Mesenchymal stem cell (in vitro differentiated cells and primary cell): ENCODE measurements around the gene NFRKB.

Experiments
- DNase-seq: peaks from one replicate; pipeline ENCODE4 v3.0.0-alpha.2; 2013
- H2AFZ ChIP-seq: one replicate; pipeline ENCODE4 v1.6.1; 2013; ENCODE audit warnings: low read depth, mild to moderate bottlenecking, control low read depth, inconsistent platforms, low read length, moderate library complexity
- H2AK5ac ChIP-seq: 2 replicates; pipeline ENCODE4 v1.6.1; 2013; ENCODE audit warnings: low read length, moderate library complexity, mild to moderate bottlenecking, inconsistent platforms; ENCODE audit not compliant: severe bottlenecking
- H2BK120ac ChIP-seq: one replicate; pipeline ENCODE4 v1.6.1; 2013; ENCODE audit warnings: low read depth, mild to moderate bottlenecking, inconsistent platforms, low read length, moderate library complexity
- H2BK12ac ChIP-seq, 2 experiments: one replicate each; pipeline ENCODE4 v1.6.1; 2013; ENCODE audit warnings: inconsistent platforms in 2 of 2, low read length in 2 of 2, mild to moderate bottlenecking in 2 of 2, moderate library complexity in 2 of 2, control low read depth in 1 of 2
- H2BK15ac ChIP-seq: one replicate; pipeline ENCODE4 v1.6.1; 2013; ENCODE audit warnings: mild to moderate bottlenecking, low read depth, inconsistent platforms; ENCODE audit not compliant: poor library complexity, severe bottlenecking
- H2BK5ac ChIP-seq: 2 replicates; pipeline ENCODE4 v1.6.1; 2013; ENCODE audit warnings: low read depth, mild to moderate bottlenecking, low read length, control low read depth, inconsistent platforms; ENCODE audit not compliant: poor library complexity, severe bottlenecking
- H3K14ac ChIP-seq, 2 experiments: one replicate each; pipeline ENCODE4 v1.6.1; 2013; ENCODE audit warnings: inconsistent platforms in 2 of 2, low read length in 2 of 2, control low read depth in 1 of 2, mild to moderate bottlenecking in 1 of 2, moderate library complexity in 1 of 2
- H3K18ac ChIP-seq, 2 experiments: one replicate each; pipeline ENCODE4 v1.6.1; 2013; ENCODE audit warnings: inconsistent platforms in 2 of 2, low read length in 2 of 2, control low read depth in 1 of 2, low read depth in 1 of 2, mild to moderate bottlenecking in 1 of 2
- H3K23ac ChIP-seq, 2 experiments: one replicate each; pipeline ENCODE4 v1.6.1; 2013; ENCODE audit warnings: inconsistent platforms in 2 of 2, low read length in 2 of 2, mild to moderate bottlenecking in 2 of 2, moderate library complexity in 2 of 2, control low read depth in 1 of 2
- H3K27ac ChIP-seq: 2 replicates; pipeline ENCODE4 v1.5.1; 2013; ENCODE audit warnings: mild to moderate bottlenecking, moderate library complexity, low read length, control low read depth, inconsistent platforms; ENCODE audit not compliant: poor library complexity, severe bottlenecking
- H3K27me3 ChIP-seq, 2 experiments: 2 replicates each; pipeline versions ENCODE4 v1.6.1 to v1.7.0; 2013; ENCODE audit warnings: low read length in 2 of 2, mild to moderate bottlenecking in 2 of 2, moderate library complexity in 2 of 2, control low read depth in 1 of 2, inconsistent platforms in 1 of 2; ENCODE audit not compliant: control insufficient read depth in 1 of 2, insufficient read depth in 1 of 2
- H3K36me3 ChIP-seq, 2 experiments: 2 replicates each; pipeline versions ENCODE4 v1.6.1 to v1.7.0; 2013; ENCODE audit warnings: low read length in 2 of 2, control low read depth in 1 of 2, inconsistent platforms in 1 of 2, low read depth in 1 of 2, mild to moderate bottlenecking in 1 of 2; ENCODE audit not compliant: insufficient read depth in 2 of 2, control insufficient read depth in 1 of 2
- H3K4ac ChIP-seq, 2 experiments: one replicate each; pipeline ENCODE4 v1.6.1; 2013; ENCODE audit warnings: inconsistent platforms in 2 of 2, low read length in 2 of 2, mild to moderate bottlenecking in 2 of 2, moderate library complexity in 2 of 2, control low read depth in 1 of 2, low read depth in 1 of 2
- H3K4me1 ChIP-seq: 2 replicates; pipeline ENCODE4 v1.6.1; 2013; ENCODE audit warnings: low read depth, low read length, control low read depth; ENCODE audit not compliant: control insufficient read depth, insufficient read depth
- H3K4me2 ChIP-seq: 2 replicates; pipeline ENCODE4 v1.6.1; 2013; ENCODE audit warnings: low read length, mild to moderate bottlenecking, inconsistent platforms; ENCODE audit not compliant: poor library complexity, severe bottlenecking
- H3K4me3 ChIP-seq, 2 experiments: 2 replicates each; pipeline versions ENCODE4 v1.5.1 to v1.7.0; 2013; ENCODE audit warnings: low read length in 2 of 2, mild to moderate bottlenecking in 2 of 2, control low read depth in 1 of 2, low read depth in 1 of 2; ENCODE audit not compliant: insufficient read depth in 1 of 2
- H3K79me1 ChIP-seq: replicated peaks from 2 replicates; pipeline ENCODE4 v1.6.1; 2013; ENCODE audit warnings: mild to moderate bottlenecking, control low read depth, low read length, inconsistent platforms; ENCODE audit not compliant: poor library complexity, severe bottlenecking
- H3K9ac ChIP-seq: 2 replicates; pipeline ENCODE4 v1.7.0; 2013; ENCODE audit warnings: mild to moderate bottlenecking, low read length, moderate library complexity
- H3K9me3 ChIP-seq: 2 replicates; pipeline ENCODE4 v1.7.0; 2013; ENCODE audit warnings: mild to moderate bottlenecking, low read length; ENCODE audit not compliant: control insufficient read depth
- H4K8ac ChIP-seq: one replicate; pipeline ENCODE4 v1.6.1; 2013; ENCODE audit warnings: inconsistent platforms, mild to moderate bottlenecking, low read length, moderate library complexity
- H4K91ac ChIP-seq: one replicate; pipeline ENCODE4 v1.6.1; 2013; ENCODE audit warnings: mild to moderate bottlenecking, low read length, inconsistent platforms
- WGBS: methylation state at CpG from one replicate; pipeline ENCODE4 v1.1.7; 2013; ENCODE audit warnings: mixed read lengths; 5-methylcytosine and 5-hydroxymethylcytosine counted together

The NFRKB gene

GRCh38 chr11:129861702-129862522 lies 33.5 kb downstream of the NFRKB start:
- Histone ChIP-seq H2BK5ac (peak overlapping the region; percentile 39), H3K27ac (peak overlapping the region; percentile 88), H2AFZ (no peak overlapping the region), H3K4me2 (no peak overlapping the region), H3K23ac (no peak overlapping the region), H3K18ac (peak overlapping the region in 1 of 2 experiments; percentile 83), H3K79me1 (peaks cover 2% of the 10 kb centered on the region), H4K91ac (peak overlapping the region; percentile 84), H3K4me1 (peaks cover 8% of the 10 kb centered on the region), H2BK120ac (no peak overlapping the region), H3K27me3 (no peaks in the 10 kb centered on the region), H3K4ac (peak overlapping the region in 1 of 2 experiments; percentile 80), H4K8ac (peak overlapping the region; percentile 51), H2AK5ac (peak overlapping the region; percentile 94), H2BK12ac (peak overlapping the region in 1 of 2 experiments; percentile 84), H3K36me3 (peaks cover 39 to 64% of the 10 kb centered on the region in 2 experiments), H3K4me3 (no peak overlapping the region), H3K9ac (peak overlapping the region; percentile 34), H3K14ac (no peak overlapping the region), H3K9me3 (no peaks in the 10 kb centered on the region), H2BK15ac (no peak overlapping the region)
- peak; percentile 86 for DNase-seq
- WGBS: 52% methylated on average over 14 of the region's 16 CpGs

- H3K4me2 ChIP-seq: no peak overlapping the region
- no peak overlapping the region for H4K91ac ChIP-seq
- no peaks in the 10 kb centered on the region for H3K4me1 ChIP-seq
- no peak overlapping the region for H2BK15ac ChIP-seq
- H2BK5ac ChIP-seq: no peak overlapping the region
- no peak overlapping the region for H3K27ac ChIP-seq
- no peaks in the 10 kb centered on the region for H3K9me3 ChIP-seq
- peaks cover 3 to 12% of the 10 kb centered on the region in 2 experiments for H3K27me3 ChIP-seq
- no peak overlapping the region for H2AK5ac ChIP-seq
- no peak overlapping the region for H4K8ac ChIP-seq
- H2BK120ac ChIP-seq: no peak overlapping the region
- no peak overlapping the region for H3K14ac ChIP-seq
- H3K79me1 ChIP-seq: no peaks in the 10 kb centered on the region
- no peak overlapping the region for H3K9ac ChIP-seq
- H3K23ac ChIP-seq: no peak overlapping the region
- H2BK12ac ChIP-seq: no peak overlapping the region
- H3K4me3 ChIP-seq: no peak overlapping the region
- DNase-seq: no peak
- no peak overlapping the region for H3K4ac ChIP-seq
- WGBS: 96% methylated on average over 8 of the region's 8 CpGs
- no peak overlapping the region for H2AFZ ChIP-seq
- no peak overlapping the region for H3K18ac ChIP-seq
- peaks cover 9 to 21% of the 10 kb centered on the region in 2 experiments for H3K36me3 ChIP-seq
These were observed 39.3 kb downstream of the NFRKB start for GRCh38 chr11:129856036-129856435.

DNA sequence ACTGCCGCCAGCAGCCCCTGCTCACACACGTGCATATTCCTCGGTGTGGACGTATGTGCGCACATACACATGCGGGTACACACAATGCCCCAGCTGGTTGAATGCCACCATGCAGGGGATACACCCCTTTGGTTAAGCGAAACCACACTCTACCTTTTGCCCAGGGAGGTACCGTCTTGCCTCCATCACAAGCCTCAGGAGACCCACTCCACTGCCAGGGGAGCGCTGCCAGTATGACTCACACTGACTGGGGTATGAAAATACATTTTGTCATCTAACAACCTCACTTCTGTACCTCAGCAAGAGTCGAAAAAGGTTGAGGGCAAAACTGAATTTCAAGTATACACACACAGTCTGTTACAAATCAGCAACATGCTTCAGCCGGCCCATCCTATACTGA lies 40.3 kb downstream of the NFRKB start:
- Histone ChIP-seq H3K4me2 (no peak overlapping the region), H3K9me3 (no peaks in the 10 kb centered on the region), H2AFZ (no peak overlapping the region), H3K4me1 (no peaks in the 10 kb centered on the region), H3K14ac (no peak overlapping the region), H3K27ac (no peak overlapping the region), H3K9ac (no peak overlapping the region), H3K4me3 (no peak overlapping the region), H2BK5ac (no peak overlapping the region), H3K23ac (no peak overlapping the region), H3K79me1 (no peaks in the 10 kb centered on the region), H4K91ac (no peak overlapping the region), H4K8ac (no peak overlapping the region), H2BK15ac (no peak overlapping the region), H2BK12ac (no peak overlapping the region), H3K36me3 (peaks cover 5 to 13% of the 10 kb centered on the region in 2 experiments), H3K27me3 (peaks cover 6 to 17% of the 10 kb centered on the region in 2 experiments), H2AK5ac (no peak overlapping the region), H3K18ac (no peak overlapping the region), H3K4ac (no peak overlapping the region), H2BK120ac (no peak overlapping the region)
- no peak for DNase-seq
- 93% methylated on average over 11 of the region's 11 CpGs for WGBS

DNA sequence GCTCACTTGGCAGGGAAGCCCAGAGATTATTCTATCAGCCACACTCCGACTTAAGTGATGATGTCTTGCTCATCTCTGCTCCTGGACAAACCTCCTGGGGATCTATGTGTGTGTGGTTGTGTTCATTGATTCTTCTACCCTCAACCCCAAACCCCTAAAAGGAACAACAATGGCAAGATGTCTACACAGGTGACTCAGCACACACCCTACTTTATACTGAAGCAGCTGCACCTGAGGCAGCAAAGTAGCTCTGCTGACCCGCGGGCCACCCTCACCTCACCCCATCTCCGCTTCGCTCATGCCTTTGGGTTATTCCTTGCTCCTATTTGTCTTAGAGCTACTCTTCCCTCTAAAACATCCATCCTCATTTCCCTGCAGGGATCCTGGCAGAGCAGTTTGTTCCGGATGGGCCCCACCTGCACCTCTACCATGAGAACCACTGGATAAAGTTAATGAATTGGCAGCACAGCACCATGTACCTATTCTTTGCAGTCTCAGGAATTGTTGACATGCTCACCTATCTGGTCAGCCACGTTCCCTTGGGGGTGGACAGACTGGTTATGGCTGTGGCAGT lies 41.1 kb downstream of the NFRKB start:
- Histone ChIP-seq H2BK15ac (no peak overlapping the region), H3K4me3 (no peak overlapping the region)
- 94% methylated on average over 6 of the region's 7 CpGs for WGBS

More for the DNA sequence above, 41.1 kb downstream of the NFRKB start:
- Histone ChIP-seq H3K23ac (no peak overlapping the region), H3K27me3 (peaks cover 9 to 20% of the 10 kb centered on the region in 2 experiments), H3K18ac (no peak overlapping the region), H2AK5ac (no peak overlapping the region), H3K79me1 (no peaks in the 10 kb centered on the region), H3K4ac (no peak overlapping the region), H2BK120ac (no peak overlapping the region), H4K8ac (no peak overlapping the region), H4K91ac (no peak overlapping the region), H3K14ac (no peak overlapping the region), H3K9ac (no peak overlapping the region), H3K4me2 (no peak overlapping the region), H3K9me3 (no peaks in the 10 kb centered on the region), H2BK5ac (no peak overlapping the region), H2AFZ (no peak overlapping the region), H3K4me1 (no peaks in the 10 kb centered on the region), H2BK12ac (no peak overlapping the region), H3K36me3 (peaks cover 2 to 8% of the 10 kb centered on the region in 2 experiments), H3K27ac (no peak overlapping the region)
- DNase-seq: no peak
